GM21528 (cell line): ENCODE data around the gene SC5D.

Source experiments
- ATAC-seq: cut with Tn5 transposase; IDR thresholded peaks from one replicate; pipeline ENCODE4 v1.9.1; 2021; ENCODE audit warnings: mild to moderate bottlenecking, moderate library complexity; ENCODE audit not compliant: unreplicated experiment, low FRiP score

The SC5D gene

DNA sequence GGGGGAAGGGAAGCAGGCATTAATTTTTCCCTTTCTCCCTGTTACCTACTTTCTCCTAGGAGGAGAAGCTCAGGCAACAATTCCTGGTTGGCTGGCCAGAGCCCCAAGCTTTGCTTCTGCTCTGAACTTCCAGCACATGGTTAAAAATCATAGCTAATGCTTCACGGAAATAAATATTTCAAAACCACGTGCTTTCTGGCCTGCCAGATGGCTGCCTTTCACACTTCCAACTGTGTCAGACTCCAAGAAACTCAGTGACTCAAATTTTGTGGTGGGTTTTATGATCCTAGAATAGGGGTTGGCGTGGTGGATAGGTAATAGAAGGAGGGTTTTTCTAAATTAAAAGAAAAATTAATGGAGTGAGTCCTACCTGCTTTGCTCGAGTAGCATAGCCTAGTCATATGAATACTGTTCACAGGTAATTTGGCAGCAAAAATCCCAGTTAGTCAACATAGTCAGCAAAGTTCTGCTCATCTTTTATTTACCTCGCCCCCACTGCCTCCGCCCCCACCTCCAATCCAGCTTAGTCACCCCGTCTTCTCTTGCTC, 58.6 kb downstream of the SC5D start:
- no peak for ATAC-seq

- no peak for ATAC-seq
Observed at GRCh38 chr11:121352251-121352891, 59.8 kb downstream of the SC5D start.

GRCh38 chr11:121354192-121354591, 61.6 kb downstream of the SC5D start:
- ATAC-seq = no peak

- no peak for ATAC-seq
Observed at GRCh38 chr11:121356357-121356756, 63.8 kb downstream of the SC5D start.
